ENCODE data around the gene PCED1A.
A peak's percentile ranks its signal among the peaks of the same experiment; 100 is the strongest.

The PCED1A gene

GRCh38 chr20:2840138-2840966, at the start of gene PCED1A, which contains the start of gene VPS16:
PCED1A (minus strand) TSS chr20:2840655; CDS start chr20:2839912, 743 bp downstream.
VPS16 (plus strand) TSS chr20:2840745; CDS start chr20:2840775, 30 bp downstream.
- DNase-seq (ENCODE audit: low read depth) = peak; percentile 77

- no peak for DNase-seq (ENCODE audit: low read depth)
Observed at GRCh38 chr20:2889797-2890196, 49.3 kb upstream of the PCED1A start.

DNA sequence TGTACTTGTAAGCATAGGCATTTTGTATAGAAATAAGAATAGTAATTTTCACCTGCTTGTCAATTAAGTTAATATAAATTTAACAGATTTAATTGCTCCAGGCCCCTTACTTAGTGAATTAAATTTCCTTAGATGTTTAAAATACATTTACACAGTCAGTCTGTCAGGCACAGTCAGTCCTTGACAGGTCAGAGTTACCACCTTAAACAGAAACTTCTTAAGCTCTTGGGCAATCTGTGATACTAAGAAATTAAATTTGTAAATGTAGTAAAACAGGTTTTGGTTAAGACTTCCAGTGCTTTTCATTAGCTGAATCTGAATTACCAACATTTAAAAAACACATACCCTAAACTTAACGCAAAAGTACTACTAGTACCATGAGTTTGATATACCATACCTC, 48.8 kb upstream of the PCED1A start:
- no peak for DNase-seq (ENCODE audit: low read depth)

DNA sequence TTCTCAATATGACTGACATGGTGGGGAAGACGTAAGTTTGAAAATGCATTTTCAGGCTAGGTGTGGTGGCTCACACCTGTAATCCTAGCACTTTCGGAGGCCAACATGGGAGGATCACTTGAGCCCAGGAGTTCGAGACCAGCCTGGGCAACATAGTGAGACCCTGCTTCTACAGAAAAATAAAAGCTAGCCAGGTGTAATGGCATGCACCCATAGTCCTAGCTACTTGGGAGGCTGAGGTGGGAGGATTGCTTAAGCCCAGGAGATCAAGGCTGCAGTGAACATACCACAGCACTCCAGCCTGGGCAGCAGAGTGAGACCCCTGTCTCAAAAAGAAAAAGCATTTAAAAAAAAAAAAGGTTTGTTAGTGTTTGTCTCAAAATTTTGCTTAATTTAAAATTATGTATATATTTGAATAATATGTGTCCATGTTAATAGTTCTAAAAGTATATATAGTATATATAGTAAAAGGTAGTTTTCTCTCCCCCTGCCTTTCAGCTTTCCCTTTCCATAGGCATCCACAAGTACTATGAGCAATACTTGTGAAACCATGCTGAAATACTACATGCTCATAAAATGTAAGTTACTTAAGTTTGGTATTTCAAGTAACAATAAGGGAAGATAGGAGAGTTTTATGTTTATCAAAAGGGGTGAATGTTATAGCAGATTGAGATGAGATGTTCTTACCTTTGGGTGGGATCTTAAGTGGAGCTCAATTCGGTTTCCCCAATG, 47.9 kb upstream of the PCED1A start:
- DNase-seq (ENCODE audit: low read depth) = no peak

DNA sequence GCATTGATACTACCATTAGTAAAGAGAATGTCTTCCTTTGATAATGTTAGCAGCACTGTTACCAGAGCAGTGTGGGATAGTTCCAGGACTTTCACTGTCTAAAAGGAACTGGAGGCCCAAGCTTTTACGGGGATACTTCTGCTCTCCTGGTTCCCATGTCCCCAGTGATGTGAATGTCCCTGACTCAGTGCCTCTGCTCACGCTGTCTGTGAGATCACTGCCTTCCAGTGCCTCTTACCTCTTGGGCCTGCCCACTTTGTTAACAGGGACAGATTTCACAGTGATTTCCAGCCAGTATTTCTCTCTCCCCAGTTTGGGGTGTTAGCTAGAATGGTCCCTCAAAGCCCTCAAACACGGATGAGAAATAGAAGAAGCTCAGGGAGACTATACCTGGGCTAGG, 47.3 kb upstream of the PCED1A start:
- DNase-seq (ENCODE audit: low read depth) = no peak

DNA sequence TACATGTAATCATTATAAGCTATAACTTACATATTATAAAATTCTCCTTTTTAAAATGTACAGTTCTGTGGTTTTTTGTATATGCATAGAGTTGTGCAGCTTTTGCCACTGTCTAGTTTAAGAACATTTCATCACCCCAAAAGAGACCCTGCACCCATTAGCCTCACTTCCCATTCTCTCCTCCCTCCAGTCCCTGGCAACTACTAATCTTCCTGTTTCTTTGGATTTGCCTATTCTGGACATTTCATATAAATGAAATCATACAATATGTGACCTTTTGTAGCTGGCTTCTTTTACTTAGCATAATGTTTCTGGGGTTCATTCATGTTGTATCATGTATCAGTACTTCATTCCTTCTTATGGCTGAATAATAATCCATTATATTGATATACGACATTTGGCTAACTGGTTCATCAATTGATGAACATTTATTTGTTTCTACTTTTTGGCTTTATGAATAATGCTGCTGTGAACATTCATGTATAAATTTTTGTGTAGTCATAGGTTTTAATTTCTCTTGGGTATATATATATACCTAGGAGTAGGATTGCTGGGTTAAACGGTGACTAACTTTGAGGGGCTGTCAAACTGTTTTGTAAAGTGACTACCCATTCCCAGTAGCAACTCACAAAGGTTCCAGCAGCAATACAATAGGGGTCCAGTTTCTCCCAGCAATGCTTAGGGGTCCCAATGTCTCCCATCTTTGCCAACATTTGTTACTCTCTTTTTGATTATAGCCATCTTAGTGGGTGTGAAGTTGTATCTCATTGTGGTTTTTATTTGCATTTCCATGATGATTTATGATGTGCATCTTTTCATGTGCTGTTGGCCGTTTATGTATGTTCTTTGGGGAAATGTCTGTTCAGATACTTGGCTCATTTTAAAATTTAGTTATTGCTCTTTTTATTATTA, 43.5 kb upstream of the PCED1A start:
- no peak for DNase-seq (ENCODE audit: low read depth)

DNA sequence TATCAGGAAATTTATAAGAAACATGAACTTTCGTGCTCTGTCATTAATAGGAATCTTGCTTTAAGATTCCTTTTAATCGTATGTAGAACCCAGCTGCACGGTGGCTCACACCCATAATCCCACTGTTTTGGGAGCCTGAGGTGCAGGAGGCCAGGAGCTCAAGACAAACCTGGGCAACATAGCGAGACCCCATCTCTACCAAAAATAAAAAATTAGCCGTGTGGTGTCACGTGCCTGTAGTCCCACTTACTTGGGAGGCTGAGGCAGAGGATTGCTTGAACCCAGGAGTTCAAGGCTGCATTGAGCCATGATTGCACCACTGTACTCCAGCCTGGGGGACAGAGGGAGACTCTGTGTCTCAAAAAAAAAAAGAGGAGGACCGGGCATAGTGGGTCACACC, 40.2 kb upstream of the PCED1A start:
- no peak for DNase-seq (ENCODE audit: low read depth)

DNA sequence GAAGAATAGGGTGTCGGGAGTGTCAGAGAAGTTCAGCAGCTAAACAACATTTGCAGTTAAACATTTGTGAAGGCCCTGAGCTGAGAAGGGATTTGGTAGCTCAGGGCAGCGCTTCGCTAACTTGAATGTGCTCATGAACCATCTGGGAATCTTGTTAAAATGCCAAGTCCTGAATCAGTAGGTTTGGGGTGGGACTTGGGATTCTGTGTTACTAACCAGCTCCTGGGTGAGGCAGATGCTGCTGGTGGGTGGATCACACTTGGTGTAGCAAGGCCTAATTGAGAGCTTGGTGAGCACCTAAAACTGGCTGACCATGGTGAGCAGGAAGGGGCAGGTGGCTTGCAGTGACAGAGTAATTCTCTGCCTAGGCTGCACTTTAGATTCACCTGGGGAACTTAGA, 38.7 kb upstream of the PCED1A start:
- no peak for DNase-seq (ENCODE audit: low read depth)

DNA sequence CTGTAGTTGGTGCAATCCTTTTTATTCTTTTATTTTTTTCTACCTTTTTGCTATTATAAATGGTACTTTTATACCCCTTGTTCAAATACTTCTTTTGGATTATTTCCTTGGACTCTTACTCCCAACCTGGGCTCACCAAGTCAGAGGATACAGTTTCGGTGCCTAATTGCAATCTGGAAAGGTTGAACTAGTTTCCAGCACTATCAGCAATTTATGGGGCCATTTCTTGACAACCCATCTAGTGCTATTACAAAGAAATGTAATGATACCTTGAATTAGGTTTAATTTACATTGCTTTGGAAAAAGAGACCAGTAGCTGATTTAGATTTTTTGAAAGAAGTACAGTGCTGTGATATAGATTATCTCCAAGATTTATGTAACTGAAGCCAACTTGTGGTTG, 38.1 kb upstream of the PCED1A start:
- no peak for DNase-seq (ENCODE audit: low read depth)

GRCh38 chr20:2875690-2876203, 35.3 kb upstream of the PCED1A start:
- no peak for DNase-seq (ENCODE audit: low read depth)

GRCh38 chr20:2874456-2874855, 34.0 kb upstream of the PCED1A start:
- no peak for DNase-seq (ENCODE audit: low read depth)

DNA sequence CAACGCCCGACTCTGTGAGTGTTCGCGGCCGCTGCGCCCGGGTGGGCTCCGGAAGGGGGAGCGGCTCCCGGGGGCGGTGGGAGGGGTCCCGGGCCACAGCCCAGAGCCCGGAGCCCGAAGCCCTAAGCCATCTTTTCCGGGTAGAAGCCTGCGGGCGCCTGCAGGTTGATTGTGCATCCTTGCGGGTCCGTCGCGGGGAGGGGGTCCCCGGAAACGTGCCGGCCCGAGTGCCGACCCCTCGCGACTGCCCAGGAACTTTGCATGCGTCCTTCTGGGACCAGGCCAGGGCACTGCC, 33.2 kb upstream of the PCED1A start:
- DNase-seq (ENCODE audit: low read depth) = peak; percentile 30

DNA sequence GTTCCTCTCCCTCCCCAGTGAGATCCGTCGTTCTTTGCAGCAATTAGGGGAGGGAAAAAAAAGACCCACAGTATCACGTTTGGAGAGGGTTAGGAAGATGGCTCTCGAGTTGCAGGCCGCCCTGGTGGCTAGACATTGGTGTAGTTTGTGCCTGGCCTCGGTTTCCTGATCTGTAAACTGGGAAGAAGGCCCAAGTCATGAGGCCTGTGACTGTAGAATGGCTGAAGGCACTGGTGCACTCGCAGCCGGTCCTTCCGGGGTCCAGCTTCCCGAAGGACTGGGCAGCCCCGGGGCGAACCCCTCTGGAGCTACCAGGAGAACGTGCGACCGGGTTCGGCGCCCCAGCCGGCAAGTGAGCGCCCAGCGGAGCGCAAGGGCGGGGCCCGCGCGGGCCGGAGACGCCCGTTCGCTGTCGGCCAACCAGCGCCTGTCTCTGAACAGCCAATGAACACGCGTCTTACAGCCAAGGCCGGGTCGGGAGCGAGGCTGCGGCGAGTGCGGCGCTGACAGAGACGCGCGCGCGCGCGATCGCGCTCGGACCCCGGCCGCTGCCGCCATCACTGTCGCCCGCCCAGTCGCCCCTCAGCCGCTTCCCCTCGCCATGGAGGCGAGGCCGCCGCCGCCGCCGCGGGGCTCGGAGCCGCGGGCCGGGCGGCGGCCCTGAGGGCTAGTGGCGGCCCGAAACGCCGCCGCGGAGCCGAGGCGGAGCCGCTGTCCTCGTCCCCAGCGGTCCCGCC, 32.7 kb upstream of the PCED1A start, which contains the start of gene PTPRA:
TSS of gene PTPRA (plus strand) at position 472 of the 737 bp plus-strand sequence. CDS start 90,797 bp downstream, outside the sequence.
- peak; percentile 83 for DNase-seq (ENCODE audit: low read depth)

- DNase-seq (ENCODE audit: low read depth) = peak; percentile 55
Observed at GRCh38 chr20:2872459-2873009, 32.1 kb upstream of the PCED1A start.

DNA sequence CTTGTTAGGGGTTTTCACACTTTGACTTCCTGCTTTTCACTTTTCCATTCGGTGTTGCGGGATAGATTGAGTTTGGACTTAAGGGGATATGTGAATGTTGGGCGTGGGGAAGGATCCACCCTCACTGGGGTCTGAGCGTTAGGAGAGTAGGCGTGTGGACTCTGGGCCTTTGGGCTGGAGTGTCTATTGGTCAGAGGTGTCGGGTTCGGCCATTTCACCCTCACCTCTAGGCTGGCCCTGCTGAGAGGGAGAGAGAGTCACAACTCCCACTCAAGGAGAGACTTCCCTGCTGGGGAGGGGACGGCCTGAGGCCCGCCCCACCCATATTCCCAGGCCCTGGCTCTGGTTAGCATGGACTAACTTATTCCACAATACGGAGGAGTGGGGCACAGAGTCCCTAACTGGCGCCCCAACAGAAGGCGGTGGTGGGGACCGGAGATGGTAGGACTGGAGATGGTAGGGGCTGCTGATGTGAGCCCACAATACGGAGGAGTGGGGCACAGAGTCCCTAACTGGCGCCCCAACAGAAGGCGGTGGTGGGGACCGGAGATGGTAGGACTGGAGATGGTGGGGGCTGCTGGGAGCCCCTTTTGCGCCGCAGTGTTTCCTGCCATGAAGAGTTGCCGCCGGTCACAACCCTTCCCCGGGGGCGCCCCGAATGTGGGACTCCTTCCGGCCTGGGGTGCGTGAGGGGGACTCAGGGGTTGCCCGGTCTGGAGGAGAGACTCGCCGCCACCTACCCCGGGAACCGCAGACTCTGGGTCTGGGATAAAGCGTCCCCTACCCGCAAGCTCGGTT, 31.4 kb upstream of the PCED1A start:
- peak; percentile 18 for DNase-seq (ENCODE audit: low read depth)

DNA sequence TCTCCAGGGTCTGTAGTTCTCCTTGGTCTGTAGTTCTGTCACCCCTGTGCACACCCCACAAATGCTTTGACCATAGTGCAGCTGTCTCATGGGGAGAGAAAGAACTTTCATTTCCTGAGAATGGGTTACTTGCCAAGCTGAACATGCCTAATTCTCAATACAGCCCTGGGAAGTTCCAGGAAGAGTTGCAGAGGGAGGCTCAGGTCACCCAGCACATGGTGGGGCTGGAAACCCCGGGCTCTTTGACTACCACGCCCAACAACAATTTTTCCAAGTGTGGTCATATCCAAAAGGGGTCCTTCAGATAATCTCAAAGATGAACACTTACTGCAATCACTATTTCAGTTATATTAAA, 30.6 kb upstream of the PCED1A start:
- DNase-seq (ENCODE audit: low read depth) = no peak

DNA sequence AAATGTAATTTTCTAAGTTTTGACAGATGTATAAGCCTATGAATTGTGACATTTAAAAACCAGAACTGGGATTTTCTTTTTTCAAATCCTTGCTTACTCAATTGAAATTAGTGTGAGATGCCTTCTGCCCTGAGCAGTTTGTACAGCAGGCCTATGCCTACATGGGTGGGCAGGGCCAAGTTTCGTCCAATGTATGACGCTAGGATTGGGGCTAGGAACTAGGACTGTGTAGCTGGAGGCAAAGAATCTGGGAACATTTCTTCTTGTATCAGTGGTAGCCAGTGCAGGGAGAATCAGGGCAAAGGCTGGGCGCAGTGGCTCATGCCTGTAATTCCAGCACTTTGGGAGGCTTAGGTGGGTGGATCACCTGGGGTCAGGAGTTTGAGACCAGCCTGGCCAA, 28.9 kb upstream of the PCED1A start:
- no peak for DNase-seq (ENCODE audit: low read depth)

- no peak for DNase-seq (ENCODE audit: low read depth)
Observed at GRCh38 chr20:2867081-2867864, 26.8 kb upstream of the PCED1A start.

GRCh38 chr20:2866236-2866635, 25.8 kb upstream of the PCED1A start:
- no peak for DNase-seq (ENCODE audit: low read depth)

Measured in stimulated activated CD8-positive, alpha-beta memory T cell treated with anti-CD3 and anti-CD28 coated beads, Interleukin-7, amount 100 ng/mL, for 24 hours (primary cell).